ENCODE measurements around the gene FGFBP3. TPM values are rescaled to one million over a fixed set of nuclear protein-coding genes. Genes with fewer than 3 reads are reported as not detected.

Gene FGFBP3
- total and polyA plus RNA-seq, 2 of the 13 experiments (the other 11 are each of a cell fraction or from before 2014, with no cell fraction given), result 0.50 to 2.0 TPM

GRCh38 chr10:91908337-91909116 is 759 bp downstream of the FGFBP3 start (continued):
- TF ChIP-seq ZBED4 (CRISPR knock-in tag; IDR thresholded peaks at IDR 0.05; ENCODE audit: borderline replicate concordance), result peak; percentile 20; the same call in 1 of the 2 replicates
- peak; percentile 95 for TF ChIP-seq RBFOX2 (IDR thresholded peaks at IDR 0.05; ENCODE audit: low read depth, low read length)
- peak; percentile 80; the same call in 1 of the 2 replicates for TF ChIP-seq IRF9 (CRISPR knock-in tag; IDR thresholded peaks at IDR 0.05; ENCODE audit: borderline replicate concordance)
- no peak for TF ChIP-seq TEAD2 (CRISPR knock-in tag; IDR thresholded peaks at IDR 0.05)
- peak; percentile 72; the same call in 1 of the 2 replicates for TF ChIP-seq REPIN1 (CRISPR knock-in tag; IDR thresholded peaks at IDR 0.05; ENCODE audit: borderline replicate concordance, low read depth)
- 0 out of 2 replicates have a peak, but pooled peaks have one; percentile 51 for TF ChIP-seq DDIT3 (CRISPR knock-in tag; IDR thresholded peaks at IDR 0.05)
- TF ChIP-seq ZNF574 (CRISPR knock-in tag; IDR thresholded peaks at IDR 0.05), result peak; percentile 99
- peak; percentile 82 for TF ChIP-seq TFDP1 (CRISPR knock-in tag; IDR thresholded peaks at IDR 0.05; ENCODE audit: borderline replicate concordance)
- TF ChIP-seq CBX5 (CRISPR knock-in tag; IDR thresholded peaks at IDR 0.05; ENCODE audit: borderline replicate concordance), result peak; percentile 80; the same call in 1 of the 2 replicates
- no peak; the same call in 1 of the 2 replicates for TF ChIP-seq ZNF296 (CRISPR knock-in tag; conservative IDR thresholded peaks at IDR 0.05)
- TF ChIP-seq PAXIP1 (CRISPR knock-in tag; conservative IDR thresholded peaks at IDR 0.05), result peak; percentile 31; the same call in 1 of the 2 replicates
- peak; percentile 59; the same call in 1 of the 2 replicates for TF ChIP-seq PPARG (CRISPR knock-in tag; conservative IDR thresholded peaks at IDR 0.05)
- TF ChIP-seq POLR2A (IDR thresholded peaks at IDR 0.05; ENCODE audit: insufficient read depth in 1 of 2, low read depth in 2 of 2, low read length in 2 of 2), result peak; percentile 72 to 75
- TF ChIP-seq POLR2AphosphoS5 (IDR thresholded peaks at IDR 0.05; ENCODE audit: low read depth, low read length), result peak; percentile 66

Data from HepG2 (cell line).